Mucosa of descending colon (tissue), 3 donors: Measurements from ENCODE around the gene ROM1. TPM values are rescaled to one million over a fixed set of nuclear protein-coding genes. Genes with fewer than 3 reads are reported as not detected.
A peak's percentile ranks its signal among the peaks of the same experiment; 100 is the strongest.

ENCODE experiments used
- ATAC-seq: fragments of 200-7000 bp; cut with Tn5 transposase; one replicate; pipeline ENCODE4 v1.9.1; 2020; ENCODE audit warnings: mild to moderate bottlenecking, moderate library complexity
- DNase-seq, 3 donors: peaks; one replicate each; pipeline ENCODE4 v3.0.0-alpha.2; 2020
- H3K36me3 ChIP-seq: fragments of 200-600 bp; one replicate; pipeline ENCODE4 v1.8.0; 2021; ENCODE audit warnings: low read depth, mild to moderate bottlenecking
- H3K4me1 ChIP-seq: fragments of 200-600 bp; one replicate; pipeline ENCODE4 v1.8.0; 2021; ENCODE audit warnings: low read depth, mild to moderate bottlenecking
- H3K4me3 ChIP-seq: fragments of 200-600 bp; one replicate; pipeline ENCODE4 v1.8.0; 2021; ENCODE audit warnings: mild to moderate bottlenecking
- H3K9me3 ChIP-seq: fragments of 200-600 bp; one replicate; pipeline ENCODE4 v1.8.0; 2021; ENCODE audit warnings: mild to moderate bottlenecking
- CTCF ChIP-seq: fragments of 200-600 bp; IDR thresholded peaks from one replicate; pipeline ENCODE4 v1.8.0; 2022; ENCODE audit warnings: antibody characterized with exemption, mild to moderate bottlenecking
- intact Hi-C, 2 donors: fragments of 100-400 bp; cut with DNase I in 1 of 2; cut with micrococcal nuclease in 1 of 2; formaldehyde crosslinking; loops; one replicate each; pipeline versions ENCODE4 v1.11.0 to v1.11.1; 2022; cut with DNase I, micrococcal nuclease
- total RNA-seq, 3 donors: library from RNA; stranded (reverse); fragmentation: NEBNext Ultra II Directional in 2 of 3; extraction: Animal tissue kit (Norgen Biotek cat#: 25700) in 2 of 3; gene quantifications; one replicate each; pipeline versions ENCODE4 v1.2.1 to v1.2.4, GENCODE V29; 2021 to 2023
- donor health status: DM: no; HTN: no; CAD: no; lungs with moderate emphysema.
- donor health status: DM: no; HTN: no; CAD: no.
- donor health status: DM: no; HTN: yes; CAD: no.

The ROM1 gene
- total RNA-seq, 3 donors from 2014 or later, result 2.7 to 11.9 (median 3.8) TPM

GRCh38 chr11:62599901-62600300 lies 13.2 kb upstream of the ROM1 start:
- no peaks in the 10 kb centered on the region for H3K9me3 ChIP-seq
- ATAC-seq, result no peak
- no peak for DNase-seq
- H3K36me3 ChIP-seq, result no peaks in the 10 kb centered on the region
- H3K4me1 ChIP-seq, result peaks cover 28% of the 10 kb centered on the region
- TF ChIP-seq CTCF, result no peak
- intact Hi-C loops, result loop anchor here in 1 of 2 donors (2.0 kb wide), 1 partner anchor 73 kb away; the partner anchor contains the start of gene LBHD1
- H3K4me3 ChIP-seq, result no peak overlapping the region

- Histone ChIP-seq H3K36me3 (no peaks in the 10 kb centered on the region), H3K4me1 (peaks cover 28% of the 10 kb centered on the region), H3K9me3 (no peaks in the 10 kb centered on the region), H3K4me3 (peak overlapping the region; percentile 88)
- TF ChIP-seq CTCF, result no peak
- intact Hi-C loops, result loop anchor here in 1 of 2 donors (2.0 kb wide), 1 partner anchor 72 kb away; the partner anchor contains the start of gene LBHD1
- ATAC-seq (peak; percentile 0), DNase-seq (no peak)
Observed at GRCh38 chr11:62600367-62601121, 12.5 kb upstream of the ROM1 start.

DNA sequence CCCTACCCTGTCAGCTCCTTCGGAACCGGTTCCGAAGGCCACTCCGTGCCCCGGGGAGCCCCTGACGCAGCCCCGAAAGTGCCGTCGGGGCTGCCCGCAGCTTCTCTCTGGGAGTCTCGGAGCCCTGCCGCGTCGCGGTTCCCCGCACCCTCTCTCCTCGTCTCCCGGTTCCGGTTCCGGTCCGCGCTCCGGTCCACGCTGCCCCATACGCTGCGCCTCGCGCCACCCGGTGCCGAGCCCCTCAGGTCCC lies 12.0 kb upstream of the ROM1 start:
- TF ChIP-seq CTCF, result no peak
- no peaks in the 10 kb centered on the region for H3K36me3 ChIP-seq
- DNase-seq, result no peak

DNA sequence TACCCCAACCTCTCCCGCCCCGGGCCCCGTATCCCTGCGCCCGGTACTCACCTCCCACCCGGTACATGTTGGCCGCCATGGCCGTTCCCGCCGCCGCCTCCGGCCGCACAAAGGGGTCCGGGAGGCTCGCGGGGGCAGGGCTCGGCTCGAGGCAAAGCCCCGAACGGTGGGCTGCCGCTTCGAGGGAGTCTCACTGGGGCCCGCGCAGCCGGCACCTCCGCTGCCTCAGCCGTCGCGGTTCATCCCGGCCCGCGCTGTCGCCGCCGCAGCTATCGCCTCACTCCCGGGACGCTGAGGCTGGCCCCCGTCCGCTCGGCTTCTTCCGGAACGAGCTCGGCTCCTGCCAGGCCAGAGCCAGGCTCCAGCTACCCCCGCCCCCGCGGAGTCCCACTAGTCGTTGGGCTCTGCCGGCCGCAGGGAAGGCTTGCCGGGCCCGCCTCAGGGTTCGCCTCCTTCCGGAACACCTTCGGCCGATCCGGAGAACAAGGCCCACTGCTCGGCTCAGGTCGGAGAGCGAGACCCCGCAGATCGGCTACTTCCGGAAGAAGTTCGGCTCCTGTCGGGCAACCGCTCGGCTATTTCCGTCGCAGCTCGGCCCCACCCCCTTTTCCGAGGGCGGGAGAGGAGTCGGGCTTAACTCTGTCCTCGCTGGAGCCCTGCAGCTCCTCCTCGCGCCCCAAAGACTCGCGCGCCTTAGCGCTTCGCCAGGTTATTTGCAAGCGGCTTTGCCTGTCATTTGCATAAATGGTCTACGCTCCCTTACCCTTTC lies 11.5 kb upstream of the ROM1 start, which contains the start of gene MTA2:
Gene MTA2 (minus strand): TSS at position 494 of the 769 bp plus-strand sequence. CDS start 415 bp downstream, at position 79.
- no peak for TF ChIP-seq CTCF

More for the DNA sequence above, 12.0 kb upstream of the ROM1 start:
- peak overlapping the region; percentile 88 for H3K4me3 ChIP-seq
- H3K9me3 ChIP-seq, result no peaks in the 10 kb centered on the region
- intact Hi-C loops, result loop anchor here in 1 of 2 donors (2.0 kb wide), 1 partner anchor 72 kb away; the partner anchor contains the start of gene LBHD1
- peaks cover 28% of the 10 kb centered on the region for H3K4me1 ChIP-seq
- ATAC-seq, result peak; percentile 23

GRCh38 chr11:62602141-62603071 lies 10.7 kb upstream of the ROM1 start:
- intact Hi-C loops, result no loop called here
- Histone ChIP-seq H3K9me3 (no peaks in the 10 kb centered on the region), H3K36me3 (no peaks in the 10 kb centered on the region), H3K4me1 (peaks cover 28% of the 10 kb centered on the region), H3K4me3 (peak overlapping the region; percentile 88)
- no peak for TF ChIP-seq CTCF
- peak; percentile 54 for ATAC-seq
- DNase-seq, result peak; percentile 75 to 86 (median 84)

More for the DNA sequence above, 11.5 kb upstream of the ROM1 start, which contains the start of gene MTA2:
- peak; percentile 88 for ATAC-seq
- H3K4me3 ChIP-seq, result peak within 1 kb of the TSS; percentile 88
- peak; percentile 98 to 100 (median 98) for DNase-seq
- peaks cover 28% of the 10 kb centered on the region for H3K4me1 ChIP-seq
- intact Hi-C loops, result loop anchor here in 1 of 2 donors (2.0 kb wide), 1 partner anchor 71 kb away; the partner anchor contains the start of gene LBHD1
- no peaks in the 10 kb centered on the region for H3K9me3 ChIP-seq
- no peaks in the 10 kb centered on the region for H3K36me3 ChIP-seq
